Dedifferentiated amniotic fluid mesenchymal stem cell (primary cell): ENCODE data around the gene GUCD1.
A peak's percentile ranks its signal among the peaks of the same experiment; 100 is the strongest.

Experiments
- DNase-seq: peaks from one replicate; pipeline ENCODE4 v3.0.0-alpha.2; 2016; ENCODE audit errors: extremely low spot score

GUCD1 gene

GRCh38 chr22:24529898-24530297 is 25.0 kb downstream of the GUCD1 start:
- DNase-seq: no peak

DNA sequence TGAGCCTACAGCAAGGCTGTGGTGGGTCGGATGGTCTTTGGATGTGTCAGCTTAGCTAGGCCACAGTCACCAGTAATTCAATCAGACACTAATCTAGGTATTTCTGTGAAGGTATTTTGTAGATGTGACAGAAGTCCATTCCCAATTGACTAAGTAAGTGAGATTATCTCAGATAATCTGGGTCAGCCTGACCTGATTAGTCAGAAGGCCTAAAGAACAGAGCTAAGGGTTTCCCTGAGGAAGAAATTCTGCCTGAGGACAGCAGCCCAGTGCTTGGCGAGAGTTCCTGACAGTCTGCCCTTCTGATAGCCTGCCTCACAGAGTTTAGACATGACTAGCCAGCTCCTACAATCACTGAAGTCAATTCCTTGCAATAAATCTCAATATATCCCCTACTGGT is 28.7 kb downstream of the GUCD1 start:
- DNase-seq: no peak

GRCh38 chr22:24525416-24526037 is 29.4 kb downstream of the GUCD1 start:
- DNase-seq: peak; percentile 29

DNA sequence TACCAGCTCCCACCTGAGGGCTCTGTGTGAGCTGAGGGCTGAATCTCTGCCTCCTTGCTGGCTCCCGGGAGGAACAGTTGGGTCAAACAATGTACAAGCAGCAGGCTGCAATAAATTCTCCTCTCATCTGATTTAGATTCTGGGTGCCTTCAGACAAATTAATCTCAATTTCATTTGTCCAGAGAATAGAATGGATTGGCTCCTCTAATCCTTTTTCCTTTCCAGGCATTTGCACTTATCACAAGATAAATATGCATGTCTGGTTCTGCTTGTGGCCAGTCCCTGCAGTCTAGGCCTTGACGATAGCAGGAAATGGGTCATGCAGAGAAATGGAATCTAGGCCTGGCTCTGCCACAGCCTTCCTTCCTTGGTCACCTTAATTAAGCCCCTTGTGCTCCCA is 31.1 kb downstream of the GUCD1 start:
- no peak for DNase-seq

DNA sequence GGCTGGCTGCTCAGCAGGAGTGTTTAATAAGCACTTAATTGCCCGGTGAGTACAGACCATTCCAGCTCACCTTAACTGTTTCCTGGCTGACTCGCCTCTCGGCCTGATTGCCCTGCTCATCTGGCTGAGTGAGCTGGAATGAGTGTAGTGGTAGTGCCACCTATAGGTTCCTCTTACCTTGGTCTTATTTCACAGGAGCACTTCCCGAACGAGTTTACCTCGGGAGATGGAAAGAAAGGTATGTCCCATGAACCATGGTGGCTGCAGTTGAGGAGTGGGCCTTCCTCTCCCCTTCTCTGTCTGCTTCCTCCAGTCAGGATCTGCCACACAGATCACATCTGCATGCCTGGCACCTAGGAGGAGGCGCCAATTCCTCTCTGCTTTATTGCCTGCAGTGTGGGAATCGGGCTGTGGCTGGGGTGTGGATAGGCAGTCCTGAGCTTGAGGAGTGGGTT is 33.1 kb downstream of the GUCD1 start:
- DNase-seq: no peak

DNA sequence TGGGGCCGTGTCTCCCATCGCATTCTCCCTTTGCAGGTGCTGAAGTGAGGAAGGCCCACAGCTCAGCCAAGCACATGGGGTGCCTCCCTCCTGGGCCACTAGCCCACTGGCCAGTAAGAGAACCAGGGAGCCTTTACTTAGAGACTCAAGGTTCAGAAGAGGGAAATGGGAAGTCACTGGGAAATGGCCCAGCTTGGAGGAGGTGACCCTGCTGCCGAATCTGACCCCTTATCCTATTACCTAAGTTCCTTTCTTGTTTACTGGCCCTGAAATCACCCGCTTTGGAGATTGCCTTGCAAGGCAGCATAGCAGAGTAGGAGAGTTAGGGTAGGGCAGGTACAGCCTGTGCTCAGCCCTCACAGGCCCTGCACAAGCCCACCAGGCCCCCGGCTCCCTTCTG is 35.4 kb downstream of the GUCD1 start:
- no peak for DNase-seq

DNA sequence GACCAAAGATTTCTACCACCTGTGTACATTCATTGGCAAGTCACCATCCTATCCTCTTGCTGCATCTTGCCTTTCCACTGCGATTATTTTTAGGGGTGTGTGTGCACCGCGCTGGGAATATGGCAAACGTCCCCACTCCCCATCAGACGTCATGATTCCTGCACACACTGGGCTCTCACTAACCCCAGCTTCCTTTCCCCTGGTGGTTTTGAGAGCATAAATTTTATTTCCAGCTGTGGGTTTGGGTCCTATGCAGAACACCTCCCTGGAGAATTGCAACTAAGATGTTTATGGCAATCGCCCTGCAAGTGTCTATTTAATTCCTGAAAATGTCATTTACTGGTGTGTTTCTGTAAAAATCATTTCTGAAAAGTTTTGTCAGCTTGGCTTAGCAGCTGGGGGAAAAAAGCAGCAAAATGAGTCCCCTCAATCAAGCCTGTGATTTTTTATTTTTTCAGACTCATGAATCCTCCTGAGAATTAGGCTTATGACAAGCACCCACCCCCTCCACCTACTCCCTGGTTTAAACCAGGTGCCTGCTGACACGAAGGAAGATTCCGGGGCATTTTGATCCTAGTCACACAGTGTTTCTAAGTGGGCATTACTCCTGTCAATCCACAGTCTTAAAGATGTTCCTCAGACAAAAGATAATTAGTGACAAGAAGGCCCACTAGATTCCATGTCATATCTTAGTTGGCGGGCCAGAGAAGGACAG is 36.0 kb downstream of the GUCD1 start:
- no peak for DNase-seq

DNA sequence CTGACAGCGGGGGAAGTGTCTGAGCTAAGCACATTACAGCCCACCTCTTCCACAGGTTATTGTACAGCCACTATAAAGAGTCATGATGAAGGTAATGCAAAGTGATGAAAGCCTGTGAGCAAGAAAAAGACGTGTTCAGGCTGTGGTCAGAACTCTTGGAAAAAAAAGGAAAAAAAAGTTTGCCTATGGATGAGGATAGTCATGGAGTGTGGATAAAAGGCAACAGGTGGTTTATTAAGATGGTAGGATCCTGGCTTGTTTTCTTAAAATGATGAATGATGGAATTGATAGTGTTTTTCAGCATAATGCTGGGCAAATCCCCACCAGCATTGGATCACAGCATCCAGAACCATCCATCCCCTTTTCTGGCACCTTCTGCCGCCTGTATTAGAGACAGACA is 36.7 kb downstream of the GUCD1 start:
- DNase-seq: no peak

DNA sequence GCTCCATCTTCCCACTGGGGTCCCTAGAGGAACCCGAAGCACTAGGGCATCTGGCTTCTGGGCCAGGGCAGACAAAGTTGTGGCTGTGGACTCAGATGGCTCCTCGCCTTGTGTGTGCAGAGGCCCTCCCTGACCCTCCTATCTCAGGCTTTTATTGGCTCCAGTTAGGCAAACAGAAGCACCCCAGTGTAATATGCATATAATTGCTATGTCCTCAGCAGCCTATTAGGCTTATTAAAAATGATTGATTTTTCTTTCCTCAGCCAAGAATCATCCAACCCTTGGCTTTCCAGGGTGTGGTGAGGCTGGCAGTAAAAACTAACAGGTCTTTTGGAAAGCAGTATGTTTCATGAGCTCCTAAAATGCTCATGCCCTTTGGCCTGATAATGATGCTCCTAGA is 37.5 kb downstream of the GUCD1 start:
- no peak for DNase-seq

DNA sequence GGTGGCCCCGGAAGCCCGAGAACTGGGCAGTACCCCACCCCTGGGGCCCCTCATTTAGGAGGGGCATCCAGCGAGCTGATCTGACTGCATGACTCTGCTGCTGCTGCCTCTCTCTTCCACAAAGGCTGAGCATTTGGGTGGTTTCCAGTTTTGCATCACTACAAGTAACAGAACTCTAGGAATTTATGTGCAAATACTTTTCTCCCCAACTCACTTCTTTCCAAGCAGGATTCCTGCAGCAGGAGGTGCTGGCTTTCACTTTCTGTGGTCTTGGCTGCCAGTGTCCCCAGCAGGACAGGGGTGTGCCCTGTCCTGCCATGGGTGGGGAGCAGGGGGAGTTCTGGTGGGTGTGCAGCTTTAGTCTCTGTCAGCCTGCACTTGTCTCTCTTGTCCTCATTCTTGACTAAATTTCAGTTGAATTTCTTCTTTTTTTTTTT is 38.6 kb downstream of the GUCD1 start:
- peak; percentile 96 for DNase-seq

DNA sequence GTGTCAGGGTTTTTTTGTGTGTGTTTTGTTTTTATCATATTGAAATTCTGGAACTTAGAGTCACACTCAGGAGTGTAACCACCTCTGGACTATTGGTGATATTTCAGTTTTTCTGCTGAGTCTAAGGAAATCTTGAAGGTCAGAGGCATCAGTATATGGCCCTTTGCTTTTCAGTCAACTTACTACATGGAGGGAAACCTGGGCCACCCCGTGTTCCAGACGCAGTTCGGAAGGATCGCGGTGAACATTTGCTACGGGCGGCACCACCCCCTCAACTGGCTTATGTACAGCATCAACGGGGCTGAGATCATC is 40.0 kb downstream of the GUCD1 start:
- DNase-seq: no peak

DNA sequence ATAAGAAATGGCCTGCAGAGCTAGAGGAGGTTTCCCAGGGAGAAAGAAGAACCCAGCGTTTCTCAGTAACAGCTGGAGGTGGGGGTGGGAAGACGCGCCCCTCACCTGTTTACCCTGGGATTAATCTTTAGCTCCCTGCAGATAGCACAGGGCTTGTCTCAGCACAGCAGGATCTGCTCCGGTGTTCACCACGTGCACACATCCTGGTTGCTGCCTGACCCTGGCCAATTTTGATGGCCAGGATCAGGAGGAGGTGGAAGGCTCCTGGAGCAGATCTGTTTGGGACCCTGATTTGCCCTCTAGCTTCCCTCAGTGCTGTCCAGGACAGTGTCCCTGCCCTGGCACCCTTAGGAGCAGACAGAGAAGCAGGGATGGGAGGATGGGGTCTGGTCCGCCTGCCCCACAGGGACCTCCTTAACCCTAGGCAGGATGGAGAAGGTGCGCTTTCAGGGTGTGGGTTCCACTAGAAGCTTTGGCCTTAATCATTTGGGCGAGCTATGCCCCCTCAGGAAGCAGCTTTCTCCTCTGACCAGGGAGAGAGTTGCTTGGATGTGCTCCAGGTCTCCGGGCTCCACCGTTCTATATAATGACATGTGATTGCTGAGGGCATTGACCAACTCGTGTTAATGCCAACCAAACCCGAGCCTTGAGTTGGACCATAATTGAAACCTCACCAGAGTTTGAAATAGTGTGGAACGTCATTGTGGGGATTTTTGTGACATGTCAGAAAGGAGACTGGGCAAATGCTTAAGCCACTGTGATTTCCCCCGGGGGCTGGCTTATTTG is 40.5 kb downstream of the GUCD1 start:
- no peak for DNase-seq

GRCh38 chr22:24513378-24514240 is 41.3 kb downstream of the GUCD1 start:
- no peak for DNase-seq

DNA sequence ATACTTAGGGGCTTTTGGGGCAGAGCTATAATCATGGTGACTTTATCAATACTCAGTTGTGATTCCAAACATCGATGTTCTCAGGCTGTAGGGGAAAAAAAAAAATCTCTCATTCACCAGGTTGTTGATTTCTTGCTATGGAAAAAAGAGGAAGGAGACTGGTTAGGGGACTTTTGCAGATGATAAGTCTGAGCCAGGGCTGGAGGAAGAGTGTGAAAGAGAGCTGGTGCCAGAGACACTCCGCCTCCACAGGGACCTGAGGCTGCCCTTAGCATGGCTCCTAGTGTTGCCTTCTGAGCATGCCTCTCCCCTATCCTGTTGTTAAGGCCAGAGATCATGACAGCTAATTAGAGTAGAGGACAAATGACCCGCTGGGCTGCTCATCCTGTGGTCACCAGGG is 42.9 kb downstream of the GUCD1 start:
- no peak for DNase-seq

- DNase-seq: no peak
Observed at GRCh38 chr22:24510637-24511625, 44.0 kb downstream of the GUCD1 start.

GRCh38 chr22:24507716-24508115 is 47.2 kb downstream of the GUCD1 start:
- DNase-seq: no peak

DNA sequence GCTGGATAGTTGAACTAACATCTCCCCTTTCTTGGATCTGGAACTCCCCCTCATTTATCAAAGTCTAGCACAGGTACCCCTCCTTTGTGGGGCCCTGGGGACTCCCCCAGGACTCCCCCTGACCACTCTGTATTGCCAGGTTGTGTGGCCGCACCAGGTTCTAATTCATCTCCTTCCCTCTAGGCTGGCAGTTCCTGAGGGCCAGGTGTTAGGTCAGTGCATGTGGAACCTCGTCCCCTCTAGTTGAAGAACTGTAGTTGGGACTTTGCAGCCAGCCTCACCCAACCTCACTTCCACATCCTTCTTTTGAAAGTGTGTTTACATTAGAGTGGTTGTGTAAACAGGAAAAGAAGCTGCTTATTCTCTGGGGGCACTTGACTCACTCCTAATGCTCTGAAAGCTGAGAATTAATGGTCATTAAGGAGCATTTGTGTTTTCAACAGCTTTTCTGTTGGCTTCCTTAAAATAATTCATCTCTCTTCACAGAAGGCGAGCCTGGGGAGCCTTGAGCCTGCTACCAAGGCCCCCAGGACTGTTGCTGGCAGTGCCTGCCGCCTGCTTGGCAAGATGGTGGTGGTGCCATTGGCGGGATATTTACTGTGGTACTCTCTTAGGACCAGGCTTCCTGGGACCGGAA is 48.0 kb downstream of the GUCD1 start:
- no peak for DNase-seq

DNA sequence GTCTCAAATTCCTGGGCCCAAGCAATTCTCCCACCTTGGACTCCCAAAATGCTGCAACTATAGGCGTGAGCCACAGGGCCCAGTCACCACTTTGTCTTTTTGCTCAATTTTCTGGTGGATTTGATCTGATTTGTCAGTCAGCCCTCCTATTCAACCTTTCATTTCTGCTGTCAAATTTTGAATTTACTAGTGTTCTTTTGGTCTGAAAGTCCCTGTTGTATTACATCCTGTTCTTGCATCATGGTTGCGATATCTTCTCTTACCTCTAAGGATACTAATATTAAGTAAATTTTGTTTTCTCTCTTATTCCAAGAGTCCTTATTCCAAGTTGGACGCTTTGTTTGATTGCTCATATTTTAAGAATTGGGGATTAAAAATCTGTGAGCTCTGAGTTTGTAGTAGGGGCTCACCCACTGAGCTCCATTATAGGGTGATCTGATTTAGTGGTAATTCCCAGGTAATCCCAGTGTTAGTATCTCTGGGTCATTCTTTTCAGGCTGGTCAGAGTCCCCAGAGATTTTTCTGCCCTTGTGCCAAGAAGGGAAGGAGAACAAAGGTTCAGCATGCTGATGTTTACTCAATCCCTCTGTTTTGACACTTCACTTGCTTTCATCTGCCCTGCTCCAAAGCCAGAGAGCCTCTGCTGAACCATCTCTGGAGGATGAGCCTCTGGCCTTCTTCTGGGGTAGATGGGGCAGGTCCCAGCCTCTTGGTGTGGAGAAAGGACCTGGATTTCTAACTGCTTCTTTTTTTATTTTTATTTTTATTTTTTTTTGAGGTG is 49.8 kb downstream of the GUCD1 start:
- no peak for DNase-seq

GRCh38 chr22:24504540-24504939 is 50.4 kb downstream of the GUCD1 start:
- DNase-seq: no peak
